ENCODE data around the gene DNAJC5G. TPM values are rescaled to one million over a fixed set of nuclear protein-coding genes. Genes with fewer than 3 reads are reported as not detected.

Gene DNAJC5G
- polyA plus RNA-seq, 1 of the 3 experiments (the other 2 are of a cell fraction): 0.18 TPM

DNA sequence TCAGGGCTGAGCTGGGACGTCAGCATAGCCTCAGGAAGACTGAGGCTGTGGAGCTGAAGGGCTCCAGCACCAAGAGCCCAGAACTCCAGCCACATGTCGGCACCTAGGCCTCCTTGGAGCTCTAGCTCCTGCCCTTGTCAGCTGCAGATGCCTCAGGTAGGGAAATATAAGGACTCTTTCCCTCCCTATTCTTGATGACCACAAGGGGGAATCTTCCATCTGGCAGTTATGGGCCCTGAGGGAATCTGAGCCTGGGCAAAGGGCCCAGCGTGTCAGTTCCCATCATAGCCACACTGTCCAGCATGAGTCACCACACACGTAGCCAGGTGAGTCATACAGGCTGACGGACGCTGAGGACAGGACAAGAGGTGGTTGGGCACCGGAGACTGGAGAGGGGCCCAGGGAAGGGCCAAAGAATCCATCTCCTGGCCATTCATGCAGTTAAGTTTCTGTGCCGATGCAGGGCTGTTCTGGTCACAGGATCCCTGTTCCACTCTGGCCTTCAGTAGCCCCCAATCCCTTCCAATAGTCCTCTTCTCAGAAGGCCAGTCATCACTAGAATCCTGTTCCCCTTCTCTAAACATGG lies 45.8 kb downstream of the DNAJC5G start:
- H2AFZ ChIP-seq (ENCODE audit: low read depth): no peak overlapping the region
- ChIA-PET CTCF (interaction anchor here (0.6 to 3.5 kb wide), 7 partner anchors 9 to 236 kb away, joined by 3 to 27 read pairs (median 3); partner anchors contain the start of gene UCN), POLR2A (no interaction called here)
- WGBS (ENCODE audit: low lambda C conversion rate): 13% methylated on average over 8 of the region's 8 CpGs
- DNase-seq: peak; percentile 66
- H3K79me2 ChIP-seq (ENCODE audit: insufficient read depth): peaks cover 28% of the 10 kb centered on the region; the same call in 1 of the 2 replicates
- H3K9me3 ChIP-seq: no peaks in the 10 kb centered on the region
- H3F3A ChIP-seq (replicated peaks; ENCODE audit: insufficient read depth): peaks cover 13% of the 10 kb centered on the region
- H3K9ac ChIP-seq: peak overlapping the region; percentile 90; the same call in 1 of the 2 replicates
- no peaks in the 10 kb centered on the region for H3K9me2 ChIP-seq
- peak overlapping the region; percentile 90 to 98 for H3K27ac ChIP-seq (ENCODE audit: low read depth in 2 of 2, low read length in 1 of 2)
- H3K4me2 ChIP-seq: peak overlapping the region; percentile 93
- H3K36me3 ChIP-seq (replicated peaks in 1 of 2; ENCODE audit: control insufficient read depth in 1 of 2, insufficient read depth in 2 of 2, low read length in 1 of 2): peaks cover 0 to 16% of the 10 kb centered on the region in 2 experiments
- H3K27me3 ChIP-seq (ENCODE audit: insufficient read depth): no peaks in the 10 kb centered on the region
- H3K4me1 ChIP-seq (ENCODE audit: control insufficient read depth in 1 of 2, insufficient read depth in 2 of 2, low read depth in 1 of 2, low read length in 1 of 2): peaks cover 9 to 33% of the 10 kb centered on the region in 2 experiments; a peak in 3 of 4 replicates
- H4K20me1 ChIP-seq (ENCODE audit: insufficient read depth): no peaks in the 10 kb centered on the region
- peak overlapping the region in 1 of 2 experiments; percentile 76; a peak in 2 of 4 replicates for H3K4me3 ChIP-seq (ENCODE audit: low read depth in 2 of 2, low read length in 1 of 2)
- TF ChIP-seq, protein P1, sequence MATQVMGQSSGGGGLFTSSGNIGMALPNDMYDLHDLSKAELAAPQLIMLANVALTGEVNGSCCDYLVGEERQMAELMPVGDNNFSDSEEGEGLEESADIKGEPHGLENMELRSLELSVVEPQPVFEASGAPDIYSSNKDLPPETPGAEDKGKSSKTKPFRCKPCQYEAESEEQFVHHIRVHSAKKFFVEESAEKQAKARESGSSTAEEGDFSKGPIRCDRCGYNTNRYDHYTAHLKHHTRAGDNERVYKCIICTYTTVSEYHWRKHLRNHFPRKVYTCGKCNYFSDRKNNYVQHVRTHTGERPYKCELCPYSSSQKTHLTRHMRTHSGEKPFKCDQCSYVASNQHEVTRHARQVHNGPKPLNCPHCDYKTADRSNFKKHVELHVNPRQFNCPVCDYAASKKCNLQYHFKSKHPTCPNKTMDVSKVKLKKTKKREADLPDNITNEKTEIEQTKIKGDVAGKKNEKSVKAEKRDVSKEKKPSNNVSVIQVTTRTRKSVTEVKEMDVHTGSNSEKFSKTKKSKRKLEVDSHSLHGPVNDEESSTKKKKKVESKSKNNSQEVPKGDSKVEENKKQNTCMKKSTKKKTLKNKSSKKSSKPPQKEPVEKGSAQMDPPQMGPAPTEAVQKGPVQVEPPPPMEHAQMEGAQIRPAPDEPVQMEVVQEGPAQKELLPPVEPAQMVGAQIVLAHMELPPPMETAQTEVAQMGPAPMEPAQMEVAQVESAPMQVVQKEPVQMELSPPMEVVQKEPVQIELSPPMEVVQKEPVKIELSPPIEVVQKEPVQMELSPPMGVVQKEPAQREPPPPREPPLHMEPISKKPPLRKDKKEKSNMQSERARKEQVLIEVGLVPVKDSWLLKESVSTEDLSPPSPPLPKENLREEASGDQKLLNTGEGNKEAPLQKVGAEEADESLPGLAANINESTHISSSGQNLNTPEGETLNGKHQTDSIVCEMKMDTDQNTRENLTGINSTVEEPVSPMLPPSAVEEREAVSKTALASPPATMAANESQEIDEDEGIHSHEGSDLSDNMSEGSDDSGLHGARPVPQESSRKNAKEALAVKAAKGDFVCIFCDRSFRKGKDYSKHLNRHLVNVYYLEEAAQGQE (IDR thresholded peaks at IDR 0.05; ENCODE audit: low read depth, low read length): peak; percentile 57; the same call in 1 of the 2 replicates
- TF ChIP-seq, protein P2, sequence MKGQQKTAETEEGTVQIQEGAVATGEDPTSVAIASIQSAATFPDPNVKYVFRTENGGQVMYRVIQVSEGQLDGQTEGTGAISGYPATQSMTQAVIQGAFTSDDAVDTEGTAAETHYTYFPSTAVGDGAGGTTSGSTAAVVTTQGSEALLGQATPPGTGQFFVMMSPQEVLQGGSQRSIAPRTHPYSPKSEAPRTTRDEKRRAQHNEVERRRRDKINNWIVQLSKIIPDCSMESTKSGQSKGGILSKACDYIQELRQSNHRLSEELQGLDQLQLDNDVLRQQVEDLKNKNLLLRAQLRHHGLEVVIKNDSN (IDR thresholded peaks at IDR 0.05; ENCODE audit: borderline replicate concordance, low read depth): no peak
- TF ChIP-seq JUND (IDR thresholded peaks at IDR 0.05) (peak; percentile 100), SIN3A (IDR thresholded peaks at IDR 0.05; ENCODE audit: borderline replicate concordance, low read depth, low read length) (peak; percentile 94), NRF1 (IDR thresholded peaks at IDR 0.05; ENCODE audit: low read depth, low read length) (no peak), TEAD4 (IDR thresholded peaks at IDR 0.05; ENCODE audit: borderline replicate concordance, insufficient read depth) (no peak), POLR2AphosphoS5 (IDR thresholded peaks at IDR 0.05; ENCODE audit: low read depth, low read length) (peak; percentile 94), RFX5 (IDR thresholded peaks at IDR 0.05; ENCODE audit: low read length) (no peak), FOXM1 (IDR thresholded peaks at IDR 0.05; ENCODE audit: low read depth) (no peak), CHD2 (IDR thresholded peaks at IDR 0.05; ENCODE audit: low read length, partially characterized antibody) (peak; percentile 36), USF2 (IDR thresholded peaks at IDR 0.05; ENCODE audit: borderline replicate concordance, low read depth, low read length) (no peak), RAD21 (IDR thresholded peaks at IDR 0.05; ENCODE audit: low read length) (peak; percentile 31; the same call in 1 of the 2 replicates), TAF1 (IDR thresholded peaks at IDR 0.05; ENCODE audit: borderline replicate concordance, low read depth, low read length) (peak; percentile 58; the same call in 1 of the 2 replicates), FOSL2 (IDR thresholded peaks at IDR 0.05; ENCODE audit: borderline replicate concordance, low read depth) (peak; percentile 100), TCF12 (IDR thresholded peaks at IDR 0.05) (peak; percentile 91), MAX (IDR thresholded peaks at IDR 0.05; ENCODE audit: low read depth) (peak; percentile 77), NFIC (IDR thresholded peaks at IDR 0.05; ENCODE audit: borderline replicate concordance) (peak; percentile 97), IRF3 (IDR thresholded peaks at IDR 0.05; ENCODE audit: low read depth, low read length) (no peak), GABPA (IDR thresholded peaks at IDR 0.05; ENCODE audit: low read depth) (0 out of 2 replicates have a peak, but pooled peaks have one; percentile 29), SMC3 (IDR thresholded peaks at IDR 0.05; ENCODE audit: low read depth, low read length) (no peak; the same call in 1 of the 2 replicates), MXI1 (IDR thresholded peaks at IDR 0.05; ENCODE audit: low read depth, low read length) (no peak), RCOR1 (IDR thresholded peaks at IDR 0.05; ENCODE audit: low read length) (peak; percentile 22; the same call in 1 of the 2 replicates), FOXJ3 (CRISPR knock-in tag; IDR thresholded peaks at IDR 0.05) (no peak), MEF2A (IDR thresholded peaks at IDR 0.05; ENCODE audit: borderline replicate concordance, low read depth) (no peak)
- TF ChIP-seq, protein P3, sequence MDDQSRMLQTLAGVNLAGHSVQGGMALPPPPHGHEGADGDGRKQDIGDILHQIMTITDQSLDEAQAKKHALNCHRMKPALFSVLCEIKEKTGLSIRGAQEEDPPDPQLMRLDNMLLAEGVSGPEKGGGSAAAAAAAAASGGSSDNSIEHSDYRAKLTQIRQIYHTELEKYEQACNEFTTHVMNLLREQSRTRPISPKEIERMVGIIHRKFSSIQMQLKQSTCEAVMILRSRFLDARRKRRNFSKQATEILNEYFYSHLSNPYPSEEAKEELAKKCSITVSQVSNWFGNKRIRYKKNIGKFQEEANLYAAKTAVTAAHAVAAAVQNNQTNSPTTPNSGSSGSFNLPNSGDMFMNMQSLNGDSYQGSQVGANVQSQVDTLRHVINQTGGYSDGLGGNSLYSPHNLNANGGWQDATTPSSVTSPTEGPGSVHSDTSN (IDR thresholded peaks at IDR 0.05): peak; percentile 97
